RWPE1 (cell line): ENCODE measurements around the gene BPIFA1.

Experiments
- CTCF ChIA-PET: fragments of 350-600 bp; sonication (Branson Sonifier 250); formaldehyde crosslinking; extraction: SDS; loops from one replicate; lab custom pipeline; 2021; lab: Yijun Ruan, JAX
- POLR2A ChIA-PET: fragments of 400-600 bp; formaldehyde crosslinking; extraction: SDS; loops from one replicate; lab custom pipeline; 2020; ENCODE audit warnings: antibody characterized with exemption; ENCODE audit not compliant: low non-redundant PET; lab: Yijun Ruan, JAX
- DNase-seq: peaks from one replicate; pipeline ENCODE4 v3.0.0; 2012; ENCODE audit warnings: low spot score
- H3K27ac ChIP-seq: fragments of 450-650 bp; 2 replicates; pipeline ENCODE4 v1.5.1; 2017
- TF ChIP-seq, protein P1 (sequence below): fragments of 450-650 bp; conservative IDR thresholded peaks from 2 replicates; pipeline ENCODE4 v1.5.1; 2017; ENCODE audit warnings: low read depth, mild to moderate bottlenecking

Gene BPIFA1

DNA sequence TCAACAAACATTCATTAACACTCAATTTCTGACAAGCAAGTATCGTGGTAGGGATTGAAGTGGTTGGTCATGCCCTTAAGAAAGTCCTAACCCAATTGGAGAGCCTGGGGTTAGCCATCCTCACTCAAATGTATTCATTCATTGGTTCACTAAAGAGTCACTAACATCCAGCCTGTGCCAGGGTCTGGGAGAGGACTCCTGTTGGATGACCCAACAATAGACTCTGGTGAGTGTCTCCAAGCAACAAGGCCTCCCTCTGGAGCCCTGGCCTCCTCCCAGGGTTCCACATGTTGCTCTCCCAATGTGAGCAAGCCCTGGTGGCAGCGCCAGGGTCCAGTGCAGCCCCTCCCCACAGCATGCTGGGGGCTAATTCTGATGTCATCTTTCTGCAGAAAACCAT is 18.7 kb upstream of the BPIFA1 start, which contains the start of gene BPIFA3:
TSS of gene BPIFA3 (plus strand) at position 301 of the 400 bp plus-strand sequence. CDS start 185 bp downstream, outside the sequence.
- CTCF ChIA-PET = no interaction called here
- TF ChIP-seq, protein P1, sequence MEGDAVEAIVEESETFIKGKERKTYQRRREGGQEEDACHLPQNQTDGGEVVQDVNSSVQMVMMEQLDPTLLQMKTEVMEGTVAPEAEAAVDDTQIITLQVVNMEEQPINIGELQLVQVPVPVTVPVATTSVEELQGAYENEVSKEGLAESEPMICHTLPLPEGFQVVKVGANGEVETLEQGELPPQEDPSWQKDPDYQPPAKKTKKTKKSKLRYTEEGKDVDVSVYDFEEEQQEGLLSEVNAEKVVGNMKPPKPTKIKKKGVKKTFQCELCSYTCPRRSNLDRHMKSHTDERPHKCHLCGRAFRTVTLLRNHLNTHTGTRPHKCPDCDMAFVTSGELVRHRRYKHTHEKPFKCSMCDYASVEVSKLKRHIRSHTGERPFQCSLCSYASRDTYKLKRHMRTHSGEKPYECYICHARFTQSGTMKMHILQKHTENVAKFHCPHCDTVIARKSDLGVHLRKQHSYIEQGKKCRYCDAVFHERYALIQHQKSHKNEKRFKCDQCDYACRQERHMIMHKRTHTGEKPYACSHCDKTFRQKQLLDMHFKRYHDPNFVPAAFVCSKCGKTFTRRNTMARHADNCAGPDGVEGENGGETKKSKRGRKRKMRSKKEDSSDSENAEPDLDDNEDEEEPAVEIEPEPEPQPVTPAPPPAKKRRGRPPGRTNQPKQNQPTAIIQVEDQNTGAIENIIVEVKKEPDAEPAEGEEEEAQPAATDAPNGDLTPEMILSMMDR = no peak
- H3K27ac ChIP-seq = no peak within 1 kb of the TSS
- POLR2A ChIA-PET = no interaction called here
- DNase-seq = no peak

DNA sequence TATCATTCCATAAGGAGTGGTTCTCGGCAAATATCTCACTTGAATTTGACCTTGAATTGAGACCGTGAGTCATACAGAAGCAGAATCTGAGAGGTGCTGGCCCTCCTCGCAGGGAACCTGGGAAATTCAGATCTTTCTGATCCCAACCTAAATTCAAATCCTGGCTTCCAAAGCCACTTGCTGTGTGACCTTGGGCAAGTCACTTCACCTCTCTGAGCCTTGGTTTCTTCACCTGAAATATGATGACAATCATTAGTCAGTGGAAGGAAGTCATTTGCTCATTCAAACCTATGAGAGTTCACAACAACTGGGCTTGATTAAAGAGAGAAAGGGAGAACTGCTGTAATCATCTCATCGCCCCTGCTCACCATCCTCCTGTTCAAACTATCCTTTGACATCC is 11.4 kb upstream of the BPIFA1 start:
- ChIA-PET CTCF (interaction anchor here (1.2 kb wide), 1 partner anchor 34 kb away, joined by 3 read pairs; no protein-coding TSS in a partner anchor), POLR2A (no interaction called here)
- no peak overlapping the region for H3K27ac ChIP-seq
- no peak for DNase-seq
- TF ChIP-seq, protein P1 = no peak

DNA sequence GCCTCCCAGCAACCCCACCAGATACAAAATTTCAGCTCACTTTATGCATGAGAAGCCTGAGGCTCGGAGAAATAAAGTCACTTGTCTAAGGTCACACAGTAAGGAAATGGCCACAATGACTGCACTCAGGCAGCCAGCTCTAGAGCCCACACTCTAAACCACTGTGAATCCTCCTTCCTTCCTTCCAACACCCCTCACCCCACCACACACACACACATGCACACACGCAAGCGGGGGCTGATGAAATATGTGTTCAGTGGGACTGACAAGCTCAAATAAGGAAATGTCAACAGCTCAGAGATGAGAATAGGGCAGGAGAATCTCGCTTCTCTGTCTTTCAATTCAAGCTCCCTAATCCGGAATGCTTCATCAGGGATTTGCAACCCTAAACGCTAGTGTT is 6.0 kb upstream of the BPIFA1 start:
- POLR2A ChIA-PET = no interaction called here
- no peak for DNase-seq
- TF ChIP-seq, protein P1 = no peak
- CTCF ChIA-PET = interaction anchor here (0.6 to 1.3 kb wide), 3 partner anchors 10 to 1313 kb away, joined by 3 to 4 read pairs (median 4); no protein-coding TSS in a partner anchor
- H3K27ac ChIP-seq = no peak overlapping the region

DNA sequence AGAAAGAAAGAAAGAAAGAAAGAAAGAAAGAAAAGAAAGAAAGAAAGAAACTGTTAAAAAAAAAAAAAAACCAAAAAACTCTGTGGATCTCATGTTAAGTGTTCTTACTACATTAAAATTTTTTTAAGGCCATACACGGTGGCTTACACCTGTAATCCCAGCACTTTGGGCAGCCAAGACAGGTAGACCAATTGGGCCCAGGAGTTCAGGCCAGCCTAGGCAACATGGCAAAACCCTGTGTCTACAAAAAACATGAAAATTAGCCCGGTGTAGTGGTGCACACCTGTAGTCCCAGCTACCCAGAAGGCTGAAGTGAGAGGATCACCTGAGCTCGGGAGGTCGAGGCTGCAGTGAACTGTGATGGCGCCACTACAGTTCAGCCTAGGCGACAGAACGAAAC is 4.6 kb upstream of the BPIFA1 start:
- TF ChIP-seq, protein P1 = no peak
- DNase-seq = no peak
- ChIA-PET CTCF (interaction anchor here (1.2 to 1.3 kb wide), 2 partner anchors 9 to 56 kb away, joined by 3 to 4 read pairs; no protein-coding TSS in a partner anchor), POLR2A (no interaction called here)
- no peak overlapping the region for H3K27ac ChIP-seq

DNA sequence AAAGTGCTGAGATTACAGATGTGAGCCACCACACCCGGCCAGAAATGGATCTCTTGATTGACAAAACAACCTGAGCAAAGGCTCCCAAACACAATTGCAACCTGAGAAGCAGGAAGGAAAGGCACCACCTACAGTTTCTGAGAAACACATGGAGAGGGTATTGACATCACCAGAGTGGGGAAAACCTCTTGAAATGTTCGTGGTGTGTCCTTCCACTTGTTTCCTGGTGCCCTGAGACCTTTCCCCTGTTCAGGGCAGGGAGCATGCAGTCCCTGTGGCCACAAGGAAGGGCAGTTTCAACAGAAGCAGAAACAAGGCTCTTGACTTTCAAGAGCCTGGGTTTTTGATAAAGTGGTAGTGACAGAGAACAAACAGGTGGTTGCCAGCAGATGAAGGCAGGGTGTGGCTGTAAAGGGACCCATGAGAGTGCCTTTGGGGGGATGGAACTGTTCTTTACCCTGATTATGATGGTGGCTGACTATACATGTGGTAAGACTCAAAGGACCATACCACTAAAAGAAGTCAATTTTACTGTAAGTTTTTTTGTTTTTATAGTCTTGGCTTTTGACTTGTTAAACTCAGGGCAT is 3.2 kb upstream of the BPIFA1 start:
- ChIA-PET CTCF (no interaction called here), POLR2A (no interaction called here)
- TF ChIP-seq, protein P1 = no peak
- DNase-seq = no peak
- H3K27ac ChIP-seq = no peak overlapping the region

DNA sequence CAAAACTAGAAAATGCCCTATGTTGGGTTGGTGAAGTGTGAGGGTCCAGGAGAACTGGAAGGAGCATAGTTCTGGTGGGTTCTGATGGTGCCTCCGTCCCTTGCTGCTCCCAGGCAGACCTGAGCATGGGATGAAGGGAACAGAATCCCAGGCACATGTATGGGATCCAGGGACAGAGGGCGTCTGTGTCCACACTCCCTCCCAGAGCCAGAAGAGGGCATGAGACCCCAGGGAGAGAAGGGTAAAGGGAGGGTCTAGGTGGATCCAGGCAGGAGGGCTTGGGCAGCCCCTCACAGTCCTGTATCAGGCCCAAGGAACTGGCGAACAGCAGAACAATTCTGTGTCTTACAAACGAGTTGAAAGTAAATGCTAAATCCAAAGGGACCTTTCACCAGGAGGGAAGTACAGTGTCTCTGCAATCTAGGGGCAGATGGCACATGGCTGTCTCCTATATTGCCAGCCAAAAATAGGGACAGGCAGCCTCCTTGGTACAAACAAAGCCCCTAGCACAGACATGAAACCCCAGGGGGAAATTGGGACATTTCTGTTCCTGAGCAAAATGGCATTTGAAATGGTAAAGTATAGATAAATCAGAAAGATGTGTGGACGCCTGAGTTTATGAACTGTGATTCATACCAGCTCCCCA is 2.5 kb upstream of the BPIFA1 start:
- no peak overlapping the region for H3K27ac ChIP-seq
- no peak for DNase-seq
- TF ChIP-seq, protein P1 = no peak
- CTCF ChIA-PET = no interaction called here
- POLR2A ChIA-PET = no interaction called here
